Measurements from ENCODE around the gene HOXD11.

The HOXD11 gene

GRCh38 chr2:176148751-176149421 lies 41.8 kb downstream of the HOXD11 start:
- no peak for DNase-seq (ENCODE audit: low spot score)

- DNase-seq (ENCODE audit: low spot score), result no peak
Measured at GRCh38 chr2:176149481-176149938, 42.4 kb downstream of the HOXD11 start.

GRCh38 chr2:176149939-176150583 lies 43.0 kb downstream of the HOXD11 start:
- DNase-seq (ENCODE audit: low spot score), result no peak

- DNase-seq (ENCODE audit: low spot score), result no peak
Measured at GRCh38 chr2:176150584-176151441, 43.7 kb downstream of the HOXD11 start.

- DNase-seq (ENCODE audit: low spot score), result no peak
Measured at GRCh38 chr2:176151442-176152287, 44.6 kb downstream of the HOXD11 start, which contains the start of gene HOXD4. Gene HOXD4, plus strand, starts transcription at chr2:176151550. Its CDS starts 84 bp downstream, at chr2:176151634.

- no peak for DNase-seq (ENCODE audit: low spot score)
Measured at GRCh38 chr2:176152350-176153181, 45.5 kb downstream of the HOXD11 start.

- no peak for DNase-seq (ENCODE audit: low spot score)
Measured at GRCh38 chr2:176154576-176155252, 47.6 kb downstream of the HOXD11 start.

- no peak for DNase-seq (ENCODE audit: low spot score)
Measured at GRCh38 chr2:176155356-176156044, 48.4 kb downstream of the HOXD11 start.

- DNase-seq (ENCODE audit: low spot score), result no peak
Measured at GRCh38 chr2:176156301-176156806, 49.3 kb downstream of the HOXD11 start.

- no peak for DNase-seq (ENCODE audit: low spot score)
Measured at GRCh38 chr2:176156807-176157498, 49.9 kb downstream of the HOXD11 start, which contains the start of gene HOXD3. Gene HOXD3, plus strand, starts transcription at chr2:176157307. Its CDS starts 11,808 bp downstream, at chr2:176169115.

GRCh38 chr2:176157499-176158185 lies 50.6 kb downstream of the HOXD11 start:
- no peak for DNase-seq (ENCODE audit: low spot score)

- no peak for DNase-seq (ENCODE audit: low spot score)
Measured at GRCh38 chr2:176158186-176158591, 51.1 kb downstream of the HOXD11 start.

- no peak for DNase-seq (ENCODE audit: low spot score)
Measured at GRCh38 chr2:176158855-176159662, 52.0 kb downstream of the HOXD11 start.

Measured in SK-N-DZ (cell line).